Kidney (tissue), 14 donors: ENCODE measurements around the gene GET3. TPM values are rescaled to one million over a fixed set of nuclear protein-coding genes. Genes with fewer than 3 reads are reported as not detected.

Experiments used
- DNase-seq, 5 donors: peaks; one replicate each; pipeline ENCODE4 v3.0.0-alpha.2; 2013 to 2020
- FAIRE-seq: peaks from 2 replicates; lab custom pipeline; 2012; peaks lifted over from hg19 to GRCh38; lab: Jason Lieb, UNC
- H3K27ac ChIP-seq, 2 donors: one replicate each; pipeline ENCODE4 v1.7.0; 2013; ENCODE audit warnings: low read depth in 2 of 2, low read length in 2 of 2, inconsistent platforms in 1 of 2
- H3K27me3 ChIP-seq: one replicate; pipeline ENCODE4 v1.7.1; 2013; ENCODE audit warnings: low read length, inconsistent platforms; ENCODE audit not compliant: control insufficient read depth, insufficient read depth
- H3K36me3 ChIP-seq, 3 donors: one replicate each; pipeline versions ENCODE4 v1.7.0 to v1.7.1; 2013; ENCODE audit warnings: low read length in 3 of 3, control low read depth in 1 of 3, inconsistent platforms in 1 of 3; ENCODE audit not compliant: insufficient read depth in 3 of 3, control insufficient read depth in 2 of 3
- H3K4me1 ChIP-seq, 3 donors: one replicate each; pipeline versions ENCODE4 v1.7.0 to v1.7.1; 2013; ENCODE audit warnings: low read length in 3 of 3, inconsistent platforms in 1 of 3, low read depth in 1 of 3; ENCODE audit not compliant: control insufficient read depth in 2 of 3, insufficient read depth in 2 of 3
- H3K4me3 ChIP-seq, 3 donors: one replicate each; pipeline versions ENCODE4 v1.7.0 to v1.8.1; 2013; ENCODE audit warnings: low read length in 3 of 3, control low read depth in 1 of 3, inconsistent platforms in 1 of 3
- H3K9ac ChIP-seq, 3 donors: one replicate each; pipeline versions ENCODE4 v1.7.0 to v1.7.1; 2013; ENCODE audit warnings: low read length in 3 of 3, control low read depth in 1 of 3, inconsistent platforms in 1 of 3
- H3K9me3 ChIP-seq, 3 donors: one replicate each; pipeline versions ENCODE4 v1.7.0 to v1.7.1; 2013; ENCODE audit warnings: low read length in 3 of 3, control low read depth in 1 of 3, inconsistent platforms in 1 of 3; ENCODE audit not compliant: control insufficient read depth in 2 of 3, insufficient read depth in 1 of 3
- CTCF ChIP-seq: IDR thresholded peaks from 3 replicates; pipeline ENCODE4 v1.5.1; 2012; ENCODE audit warnings: mild to moderate bottlenecking, moderate library complexity, borderline replicate concordance; ENCODE audit not compliant: insufficient read depth; ENCODE audit errors: extremely low read depth
- intact Hi-C: fragments of 100-400 bp; cut with DNase I; formaldehyde crosslinking; loops from one replicate; pipeline ENCODE4 v1.11.1; 2022
- polyA plus RNA-seq: library from polyadenylated mRNA; stranded (reverse); fragments of 350-450 nt; fragmentation: Illumina TruSeq; extraction: RNeasy Lipid Tissue Mini Kit (QIAGEN cat#74804); gene quantifications from one replicate; pipeline ENCODE4 v1.2.3, GENCODE V29; 2014; ENCODE audit warnings: low read depth, low replicate concordance; ENCODE audit not compliant: insufficient read depth
- total RNA-seq: library from RNA; stranded (reverse); fragmentation: NEBNext Ultra II Directional; extraction: Animal tissue kit (Norgen Biotek cat#: 25700); gene quantifications from one replicate; pipeline ENCODE4 v1.2.1, GENCODE V29; 2021
- donor health status: control.
- donor health status: control.
- donor health status: control.
- donor health status: control.
- donor health status: control.
- donor health status: DM: yes; HTN: yes; CAD: no.
- donor health status: Normal renal cell carcinoma (clear cell type).

The GET3 gene
- total and polyA plus RNA-seq, 2 donors from 2014 or later = 71.3 to 132 TPM

GRCh38 chr19:12783291-12783848, 46.1 kb downstream of the GET3 start:
- Histone ChIP-seq H3K27ac (peak overlapping the region; percentile 96 to 98), H3K36me3 (no peaks in the 10 kb centered on the region), H3K4me3 (peak overlapping the region in 1 of 3 donors; percentile 69), H3K9ac (peak overlapping the region in 2 of 3 donors; percentile 48 to 63), H3K27me3 (no peaks in the 10 kb centered on the region), H3K9me3 (no peaks in the 10 kb centered on the region), H3K4me1 (peaks cover 6 to 47% (median 24%) of the 10 kb centered on the region in 3 donors)
- peak in 1 of 5 donors; percentile 43 for DNase-seq
- no peak for TF ChIP-seq CTCF
- intact Hi-C loops = no loop called here
- FAIRE-seq = no peak

- peak overlapping the region; percentile 96 to 98 for H3K27ac ChIP-seq
- FAIRE-seq (no peak), DNase-seq (peak in 3 of 5 donors; percentile 50 to 93 (median 73))
- intact Hi-C loops = no loop called here
- peak overlapping the region in 2 of 3 donors; percentile 48 to 63 for H3K9ac ChIP-seq
- H3K4me1 ChIP-seq = peaks cover 6 to 46% (median 30%) of the 10 kb centered on the region in 3 donors
- no peak overlapping the region for H3K4me3 ChIP-seq
- H3K36me3 ChIP-seq = no peaks in the 10 kb centered on the region
- no peaks in the 10 kb centered on the region for H3K9me3 ChIP-seq
- no peak for TF ChIP-seq CTCF
- H3K27me3 ChIP-seq = no peaks in the 10 kb centered on the region
Measured at GRCh38 chr19:12783849-12784393, 46.6 kb downstream of the GET3 start.

- Histone ChIP-seq H3K4me1 (peaks cover 6 to 48% (median 34%) of the 10 kb centered on the region in 3 donors), H3K27me3 (no peaks in the 10 kb centered on the region), H3K27ac (peak overlapping the region; percentile 96 to 98), H3K9ac (peak overlapping the region in 2 of 3 donors; percentile 21 to 22), H3K36me3 (no peaks in the 10 kb centered on the region), H3K9me3 (no peaks in the 10 kb centered on the region), H3K4me3 (peak overlapping the region in 2 of 3 donors; percentile 7 to 32)
- intact Hi-C loops = no loop called here
- peak in 1 of 5 donors; percentile 34 for DNase-seq
- FAIRE-seq = no peak
- TF ChIP-seq CTCF = no peak
Measured at GRCh38 chr19:12784394-12784870, 47.1 kb downstream of the GET3 start.
